Esophagus squamous epithelium (tissue), 5 donors: ENCODE data around the gene KCNAB1. TPM values are rescaled to one million over a fixed set of nuclear protein-coding genes. Genes with fewer than 3 reads are reported as not detected.

Experiments
- DNase-seq: peaks from one replicate; lab custom pipeline; 2025; lab: John Stamatoyannopoulos, UW
- H3K27ac ChIP-seq, 4 donors: fragments of 200-600 bp; sonication (generic); one replicate each; pipeline ENCODE4 v1.5.1; 2016 to 2019; ENCODE audit warnings: mild to moderate bottlenecking in 1 of 4
- H3K27me3 ChIP-seq, 4 donors: fragments of 200-600 bp; sonication (generic); 1 replicate in 3 of 4; 2 replicates in 1 of 4; pipeline versions ENCODE4 v1.5.1 to v1.6.0; 2017 to 2021; ENCODE audit warnings: antibody characterized with exemption in 1 of 4
- H3K36me3 ChIP-seq, 3 donors: fragments of 200-600 bp; sonication (generic); one replicate each; pipeline ENCODE4 v1.5.1; 2016 to 2019
- H3K4me1 ChIP-seq, 3 donors: fragments of 200-600 bp; sonication (generic); one replicate each; pipeline ENCODE4 v1.5.1; 2017 to 2019
- H3K4me3 ChIP-seq, 4 donors: fragments of 200-600 bp; sonication (generic); 1 replicate in 3 of 4; 2 replicates in 1 of 4; pipeline ENCODE4 v1.5.1; 2016 to 2019; ENCODE audit warnings: mild to moderate bottlenecking in 2 of 4, moderate library complexity in 1 of 4
- H3K9me3 ChIP-seq, 3 donors: fragments of 200-600 bp; sonication (generic); one replicate each; pipeline ENCODE4 v1.5.1; 2016 to 2019
- POLR2A ChIP-seq, 4 donors: fragments of 450-650 bp; IDR thresholded peaks; one replicate each; pipeline ENCODE4 v1.6.1; 2017; ENCODE audit warnings: antibody characterized with exemption in 4 of 4, mild to moderate bottlenecking in 4 of 4, moderate library complexity in 3 of 4
- WGBS, 2 donors: methylation state at CpG; one replicate each; pipeline ENCODE4 v1.1.5; 2018; 5-methylcytosine and 5-hydroxymethylcytosine counted together
- intact Hi-C: fragments of 100-400 bp; cut with DNase I; formaldehyde crosslinking; loops from one replicate; pipeline ENCODE4 v1.15.0; 2022
- total RNA-seq, 4 donors: library from RNA; depleted of rRNA; stranded (reverse); fragments of >200 nt; gene quantifications; one replicate each; pipeline ENCODE4 v1.1.0, GENCODE V29; 2016
- TF ChIP-seq, protein P1 (sequence below), 6 experiments: fragments of 450-650 bp in 4 of 6; fragments of 200-600 bp in 2 of 6; sonication (generic) in 2 of 6; IDR thresholded peaks; one replicate each; pipeline ENCODE4 v1.5.1; 2016 to 2019; ENCODE audit warnings: antibody characterized with exemption in 6 of 6, mild to moderate bottlenecking in 4 of 6, moderate library complexity in 4 of 6
- donor health status: DM: yes; HTN: yes; CAD: no.

Gene KCNAB1
- total RNA-seq, 4 donors from 2014 or later = 0.40 to 6.6 (median 1.3) TPM

DNA sequence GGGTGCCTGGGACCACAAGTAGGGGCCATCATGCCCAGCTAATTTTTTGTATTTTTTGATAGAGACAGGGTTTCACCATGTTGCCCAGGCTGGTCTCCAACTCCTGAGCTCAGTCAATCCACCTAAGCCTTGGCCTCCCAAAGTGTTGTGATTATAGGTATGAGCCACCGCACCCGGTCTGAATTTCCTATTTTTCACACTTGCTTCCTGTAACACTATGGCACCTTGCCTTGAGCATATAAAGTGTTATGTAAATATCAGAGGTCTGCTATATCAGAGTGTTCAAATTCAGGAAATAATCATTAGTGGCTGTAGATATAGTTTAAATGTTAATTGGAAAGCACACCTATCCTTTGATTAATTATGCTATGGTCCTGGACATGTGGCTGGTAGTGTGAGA lies 165.2 kb downstream of the KCNAB1 start:
- TF ChIP-seq, protein P1, sequence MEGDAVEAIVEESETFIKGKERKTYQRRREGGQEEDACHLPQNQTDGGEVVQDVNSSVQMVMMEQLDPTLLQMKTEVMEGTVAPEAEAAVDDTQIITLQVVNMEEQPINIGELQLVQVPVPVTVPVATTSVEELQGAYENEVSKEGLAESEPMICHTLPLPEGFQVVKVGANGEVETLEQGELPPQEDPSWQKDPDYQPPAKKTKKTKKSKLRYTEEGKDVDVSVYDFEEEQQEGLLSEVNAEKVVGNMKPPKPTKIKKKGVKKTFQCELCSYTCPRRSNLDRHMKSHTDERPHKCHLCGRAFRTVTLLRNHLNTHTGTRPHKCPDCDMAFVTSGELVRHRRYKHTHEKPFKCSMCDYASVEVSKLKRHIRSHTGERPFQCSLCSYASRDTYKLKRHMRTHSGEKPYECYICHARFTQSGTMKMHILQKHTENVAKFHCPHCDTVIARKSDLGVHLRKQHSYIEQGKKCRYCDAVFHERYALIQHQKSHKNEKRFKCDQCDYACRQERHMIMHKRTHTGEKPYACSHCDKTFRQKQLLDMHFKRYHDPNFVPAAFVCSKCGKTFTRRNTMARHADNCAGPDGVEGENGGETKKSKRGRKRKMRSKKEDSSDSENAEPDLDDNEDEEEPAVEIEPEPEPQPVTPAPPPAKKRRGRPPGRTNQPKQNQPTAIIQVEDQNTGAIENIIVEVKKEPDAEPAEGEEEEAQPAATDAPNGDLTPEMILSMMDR (IDR thresholded peaks at IDR 0.05) = no peak
- TF ChIP-seq POLR2A (IDR thresholded peaks at IDR 0.05) = no peak
- no peak overlapping the region for H3K27ac ChIP-seq
- intact Hi-C loops = no loop called here
- no peak overlapping the region for H3K4me3 ChIP-seq
- H3K27me3 ChIP-seq = peaks cover 0 to 19% (median 1%) of the 10 kb centered on the region in 4 donors
- H3K4me1 ChIP-seq = no peaks in the 10 kb centered on the region
- DNase-seq = no peak
- no peaks in the 10 kb centered on the region for H3K9me3 ChIP-seq
- 69 to 95% methylated on average over 2 of the region's 2 CpGs for WGBS, 2 donors
- H3K36me3 ChIP-seq = no peaks in the 10 kb centered on the region

DNA sequence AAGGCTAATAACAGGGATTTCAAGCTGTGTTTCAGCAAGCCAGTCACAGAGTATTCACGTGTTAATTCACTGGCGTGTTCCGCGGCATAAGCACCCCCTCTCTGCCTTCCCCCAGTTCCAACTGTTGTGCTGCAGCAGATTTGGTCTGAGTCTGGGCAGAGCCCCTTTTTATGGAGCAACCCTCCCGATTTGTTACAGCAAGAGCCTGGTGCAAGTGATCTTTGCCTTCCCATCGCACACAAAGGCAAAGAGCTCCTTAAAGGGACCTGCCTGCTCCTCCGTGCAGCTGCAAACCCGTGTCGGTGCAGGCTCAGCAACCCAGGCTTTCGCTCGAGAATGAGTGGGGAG lies 170.5 kb downstream of the KCNAB1 start:
- TF ChIP-seq, protein P1 (IDR thresholded peaks at IDR 0.05) = no peak
- no peak for TF ChIP-seq POLR2A (IDR thresholded peaks at IDR 0.05)
- DNase-seq = no peak
- peak overlapping the region in 3 of 4 donors; percentile 2 to 55 (median 30) for H3K4me3 ChIP-seq
- WGBS, 2 donors = 5 to 13% methylated on average over 4 to 9 of the region's 11 CpGs
- H3K4me1 ChIP-seq = peaks cover 0 to 12% (median 4%) of the 10 kb centered on the region in 3 donors
- H3K27me3 ChIP-seq = peaks cover 0 to 53% (median 8%) of the 10 kb centered on the region in 4 donors
- no peaks in the 10 kb centered on the region for H3K9me3 ChIP-seq
- intact Hi-C loops = no loop called here
- H3K27ac ChIP-seq = no peak overlapping the region
- no peaks in the 10 kb centered on the region for H3K36me3 ChIP-seq

DNA sequence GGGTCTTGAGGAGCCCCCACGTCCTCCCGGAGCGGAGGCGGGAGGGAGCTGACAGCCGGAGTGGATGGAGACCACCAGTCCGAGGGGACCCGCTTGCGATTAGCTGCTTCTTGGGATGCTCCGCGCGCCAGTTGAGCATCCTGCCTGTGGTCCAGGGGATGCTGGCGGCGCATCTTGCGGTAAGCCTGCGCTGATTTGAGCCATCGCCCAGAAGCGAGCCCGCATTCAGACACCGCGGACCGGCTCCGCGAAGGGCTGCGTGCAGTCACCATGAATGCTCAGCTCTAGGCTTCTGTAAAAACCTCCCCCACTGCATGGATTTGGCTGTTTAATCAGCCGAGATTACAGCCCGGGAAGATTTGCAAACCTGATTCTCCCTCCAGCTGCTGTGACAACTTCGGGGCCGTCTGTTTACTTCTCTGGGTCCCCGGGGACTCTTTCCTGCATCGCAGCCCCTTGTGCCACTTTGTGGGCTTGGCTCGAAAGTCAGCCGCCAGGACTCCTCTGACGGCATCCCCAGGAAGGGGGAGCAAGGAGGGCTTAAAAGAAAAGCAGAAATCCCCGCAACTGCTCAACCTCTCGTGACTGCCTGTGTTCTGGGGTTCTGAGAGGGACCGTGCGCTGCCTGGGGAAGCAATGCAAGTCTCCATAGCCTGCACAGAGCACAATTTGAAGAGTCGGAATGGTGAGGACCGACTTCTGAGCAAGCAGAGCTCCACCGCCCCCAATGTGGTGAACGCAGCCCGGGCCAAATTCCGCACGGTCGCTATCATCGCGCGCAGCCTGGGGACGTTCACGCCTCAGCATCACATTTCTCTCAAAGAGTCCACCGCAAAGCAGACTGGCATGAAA lies 171.1 kb downstream of the KCNAB1 start:
- no peak for DNase-seq
- Histone ChIP-seq H3K4me1 (peaks cover 0 to 12% (median 4%) of the 10 kb centered on the region in 3 donors), H3K9me3 (no peaks in the 10 kb centered on the region), H3K4me3 (peak overlapping the region in 3 of 4 donors; percentile 2 to 55 (median 30)), H3K36me3 (no peaks in the 10 kb centered on the region), H3K27me3 (peaks cover 0 to 53% (median 8%) of the 10 kb centered on the region in 4 donors), H3K27ac (no peak overlapping the region)
- TF ChIP-seq, protein P1 (IDR thresholded peaks at IDR 0.05) = no peak
- TF ChIP-seq POLR2A (IDR thresholded peaks at IDR 0.05) = no peak
- intact Hi-C loops = no loop called here
- WGBS, 2 donors = 3 to 6% methylated on average over 12 to 28 of the region's 51 CpGs

DNA sequence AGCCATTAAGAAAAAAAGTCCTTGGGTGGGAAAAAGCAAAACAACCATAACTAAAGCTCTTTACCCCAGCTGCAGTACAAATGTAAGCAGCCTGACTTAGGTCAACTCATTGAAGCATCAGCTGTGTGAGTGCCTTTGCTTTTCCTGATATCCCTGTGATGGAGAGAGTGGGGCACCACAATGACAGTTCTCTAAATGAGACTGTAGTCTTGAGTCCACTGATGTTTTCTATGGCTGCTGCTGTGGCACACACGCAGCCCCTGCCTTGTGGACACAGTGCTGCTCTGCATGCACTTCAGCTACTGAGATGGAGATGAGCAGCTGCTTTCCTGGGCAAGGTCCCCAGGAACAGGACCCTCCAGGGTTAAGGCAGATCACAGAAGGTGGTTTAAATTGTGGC lies 173.2 kb downstream of the KCNAB1 start:
- Histone ChIP-seq H3K36me3 (no peaks in the 10 kb centered on the region), H3K27ac (no peak overlapping the region), H3K9me3 (no peaks in the 10 kb centered on the region), H3K27me3 (peaks cover 0 to 50% (median 8%) of the 10 kb centered on the region in 4 donors), H3K4me3 (no peak overlapping the region), H3K4me1 (peaks cover 0 to 12% (median 4%) of the 10 kb centered on the region in 3 donors)
- no peak for DNase-seq
- WGBS, 2 donors = 70 to 83% methylated on average over 1 of the region's 1 CpG
- no peak for TF ChIP-seq POLR2A (IDR thresholded peaks at IDR 0.05)
- TF ChIP-seq, protein P1 (IDR thresholded peaks at IDR 0.05) = no peak
- intact Hi-C loops = no loop called here

DNA sequence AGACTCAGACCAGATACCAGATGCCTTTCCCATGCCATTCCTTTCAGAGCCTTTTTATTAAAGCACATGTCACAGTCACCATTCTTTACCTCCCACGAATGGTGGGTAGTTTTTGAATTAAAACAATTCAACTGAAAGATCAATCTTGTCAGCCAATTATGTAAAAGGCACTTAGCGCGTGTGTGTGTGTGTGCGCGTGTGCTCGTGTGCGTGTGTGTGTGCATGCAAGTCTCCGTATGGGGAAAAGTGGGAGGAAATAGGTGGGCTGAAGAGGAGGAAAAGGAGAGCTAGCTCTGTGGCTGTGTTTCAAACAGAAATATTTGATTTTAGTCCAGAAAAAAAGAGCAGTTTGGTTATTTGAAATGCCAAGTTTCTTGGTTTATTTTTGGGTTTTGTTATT lies 177.2 kb downstream of the KCNAB1 start:
- intact Hi-C loops = no loop called here
- Histone ChIP-seq H3K36me3 (no peaks in the 10 kb centered on the region), H3K4me1 (no peaks in the 10 kb centered on the region), H3K27me3 (peaks cover 0 to 14% (median under 1%) of the 10 kb centered on the region in 4 donors), H3K9me3 (no peaks in the 10 kb centered on the region), H3K27ac (no peak overlapping the region), H3K4me3 (no peak overlapping the region)
- no peak for DNase-seq
- 85 to 91% methylated on average over 8 of the region's 8 CpGs for WGBS, 2 donors
- TF ChIP-seq, protein P1 (IDR thresholded peaks at IDR 0.05) = no peak
- TF ChIP-seq POLR2A (IDR thresholded peaks at IDR 0.05) = no peak
